HT-29 (cell line): ENCODE data around the gene POU2AF1. TPM values are rescaled to one million over a fixed set of nuclear protein-coding genes. Genes with fewer than 3 reads are reported as not detected.

ENCODE experiments used
- DNase-seq: peaks from one replicate; pipeline ENCODE4 v3.0.0-alpha.2; 2015; ENCODE audit warnings: low spot score
- total RNA-seq: library from RNA; depleted of rRNA; stranded (reverse); fragments of >200 nt; shearing (Covaris generic); gene quantifications from 2 replicates; pipeline ENCODE4 v1.2.3, GENCODE V29; 2014

POU2AF1 gene
- total RNA-seq, 1 experiment from 2014 or later: 4.0 TPM

DNA sequence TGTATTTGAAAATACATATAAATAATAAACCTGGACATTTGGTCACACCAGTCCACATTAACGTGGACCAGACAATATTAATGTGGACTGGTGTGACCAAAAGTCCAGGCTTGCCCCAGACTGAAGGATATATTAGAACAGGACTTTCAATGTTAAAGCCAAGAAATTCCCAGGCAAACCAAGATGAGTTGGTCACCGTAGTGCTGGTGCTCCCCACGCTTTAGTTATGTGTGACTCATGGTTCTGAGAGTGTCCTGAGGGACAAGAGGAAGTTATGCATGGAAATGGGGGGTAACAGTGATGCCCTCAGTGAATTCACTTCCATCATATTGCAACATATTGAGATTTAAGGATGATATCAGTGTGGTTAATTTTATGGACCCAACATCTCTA lies 31.4 kb downstream of the POU2AF1 start:
- no peak for DNase-seq

DNA sequence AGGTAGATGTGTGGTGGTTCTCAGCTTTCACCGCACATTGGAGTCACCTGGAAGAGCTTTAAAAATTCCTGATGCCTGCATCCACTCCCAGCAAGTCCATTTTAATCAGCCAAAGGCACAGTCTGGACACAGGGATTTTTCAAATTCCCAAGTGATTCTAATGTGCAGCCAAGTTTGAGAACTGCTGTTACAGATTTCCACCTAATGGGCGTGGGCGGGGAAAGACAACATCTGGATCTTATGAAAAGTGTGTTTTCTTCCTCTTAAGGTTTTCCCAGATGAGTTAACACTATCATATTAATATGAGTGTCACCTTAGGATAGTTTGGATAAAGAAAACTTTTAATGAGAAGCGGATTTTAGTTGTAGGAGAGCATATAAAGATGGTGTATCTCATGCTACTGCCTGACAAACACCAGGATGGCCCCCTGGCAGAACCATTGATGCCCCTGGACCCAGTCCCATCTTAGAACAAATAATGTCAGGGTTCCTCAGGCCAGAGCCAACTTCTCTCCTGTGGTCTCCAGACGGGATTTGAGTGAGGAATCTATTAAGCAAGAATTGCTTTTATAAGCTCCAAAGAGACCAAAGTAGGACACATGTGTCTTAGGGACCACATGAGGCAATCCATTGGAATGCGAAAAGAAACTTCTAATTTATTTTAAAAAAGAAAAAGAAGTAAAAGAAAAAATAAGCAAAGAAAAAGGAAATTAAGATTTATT lies 31.9 kb downstream of the POU2AF1 start:
- no peak for DNase-seq

DNA sequence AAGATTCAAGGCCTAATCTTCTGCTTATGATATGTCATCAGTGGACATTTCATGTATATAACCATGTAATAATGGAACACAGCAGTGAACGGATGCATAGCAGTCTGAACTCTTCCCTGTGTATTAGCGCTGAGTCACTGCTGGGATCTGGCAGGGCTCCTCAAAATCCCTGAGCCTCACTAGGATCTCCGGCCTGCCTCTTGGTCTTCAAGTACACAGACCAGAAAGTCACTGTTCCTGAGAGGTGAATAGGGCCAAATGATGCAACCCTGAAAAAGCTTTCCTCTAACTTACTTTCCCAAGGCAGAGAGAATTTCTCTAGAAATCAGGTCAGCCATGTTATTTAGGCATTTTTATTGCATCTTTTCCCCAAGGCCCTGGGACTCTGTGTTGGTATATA lies 35.0 kb downstream of the POU2AF1 start:
- DNase-seq: no peak

DNA sequence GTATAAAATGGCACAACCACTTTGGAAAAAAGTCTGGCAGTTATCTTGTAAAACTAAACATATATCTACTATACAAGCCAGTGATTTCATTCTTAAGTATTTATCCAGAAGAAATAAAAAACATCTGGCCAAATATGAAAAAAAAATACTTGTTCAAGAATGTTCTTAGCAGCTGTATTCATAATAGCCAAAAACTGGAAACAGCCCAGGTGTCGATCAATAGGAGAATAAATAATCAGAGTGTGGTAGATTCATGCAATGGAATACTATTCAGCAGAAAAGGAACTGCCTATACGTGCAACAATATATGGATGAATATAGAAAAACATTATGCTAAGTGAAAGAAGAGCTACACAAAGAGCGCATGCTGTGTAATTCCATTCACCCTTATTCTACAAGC lies 36.7 kb downstream of the POU2AF1 start:
- no peak for DNase-seq

DNA sequence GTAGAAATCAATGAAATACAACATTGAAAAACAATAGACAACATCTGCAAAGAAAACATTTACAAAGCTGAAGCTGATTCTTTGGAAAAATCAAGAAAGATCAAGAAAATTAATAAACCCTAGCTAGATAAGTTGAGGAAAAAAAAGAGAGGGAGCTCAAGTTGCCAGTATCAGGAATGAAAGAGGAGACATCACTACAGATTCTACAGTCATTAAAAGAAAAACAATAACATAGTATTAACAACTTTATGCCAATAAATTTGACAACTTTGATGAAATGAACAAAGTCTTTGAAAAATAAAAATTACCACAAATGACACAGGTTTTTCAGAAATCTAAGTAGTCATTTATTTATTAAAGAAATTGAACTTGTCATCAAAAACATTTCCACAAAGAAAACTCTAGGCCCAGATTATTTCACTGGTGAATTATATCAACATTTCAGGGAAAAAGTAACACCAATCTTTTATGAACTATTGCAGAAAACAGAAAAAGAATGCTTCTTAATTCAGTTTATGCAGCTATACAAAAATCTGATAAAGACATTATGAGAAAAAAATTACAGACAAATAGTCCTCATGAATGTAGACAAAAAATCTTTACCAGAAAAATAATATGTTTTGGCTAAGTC lies 39.2 kb downstream of the POU2AF1 start:
- DNase-seq: no peak

GRCh38 chr11:111336582-111337256 lies 42.4 kb downstream of the POU2AF1 start:
- DNase-seq: no peak

- no peak for DNase-seq
Observed at GRCh38 chr11:111336062-111336461, 43.0 kb downstream of the POU2AF1 start.

DNA sequence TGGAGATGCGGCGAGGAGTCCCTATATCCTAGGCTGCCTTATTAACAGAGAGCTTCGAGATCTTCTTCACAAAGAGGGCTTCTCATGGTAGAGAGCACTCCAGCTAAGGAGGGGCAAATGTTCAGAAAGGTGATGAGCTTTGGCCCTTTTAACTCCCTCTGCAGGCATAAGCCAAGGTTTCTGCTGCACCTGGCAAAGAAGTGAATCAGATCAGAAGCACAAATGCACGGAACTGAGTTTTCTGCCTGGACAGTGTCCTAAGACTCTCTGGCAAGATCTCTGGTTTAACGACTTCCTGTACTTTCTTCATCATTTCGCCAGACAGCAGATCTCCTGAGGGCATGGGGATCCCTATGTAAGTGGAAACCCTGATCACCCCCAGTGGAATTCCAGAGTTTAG lies 43.5 kb downstream of the POU2AF1 start:
- peak; percentile 67 for DNase-seq

- DNase-seq: peak; percentile 96
Observed at GRCh38 chr11:111334532-111335502, 44.3 kb downstream of the POU2AF1 start.

GRCh38 chr11:111331711-111332479 lies 47.2 kb downstream of the POU2AF1 start:
- DNase-seq: peak; percentile 64

DNA sequence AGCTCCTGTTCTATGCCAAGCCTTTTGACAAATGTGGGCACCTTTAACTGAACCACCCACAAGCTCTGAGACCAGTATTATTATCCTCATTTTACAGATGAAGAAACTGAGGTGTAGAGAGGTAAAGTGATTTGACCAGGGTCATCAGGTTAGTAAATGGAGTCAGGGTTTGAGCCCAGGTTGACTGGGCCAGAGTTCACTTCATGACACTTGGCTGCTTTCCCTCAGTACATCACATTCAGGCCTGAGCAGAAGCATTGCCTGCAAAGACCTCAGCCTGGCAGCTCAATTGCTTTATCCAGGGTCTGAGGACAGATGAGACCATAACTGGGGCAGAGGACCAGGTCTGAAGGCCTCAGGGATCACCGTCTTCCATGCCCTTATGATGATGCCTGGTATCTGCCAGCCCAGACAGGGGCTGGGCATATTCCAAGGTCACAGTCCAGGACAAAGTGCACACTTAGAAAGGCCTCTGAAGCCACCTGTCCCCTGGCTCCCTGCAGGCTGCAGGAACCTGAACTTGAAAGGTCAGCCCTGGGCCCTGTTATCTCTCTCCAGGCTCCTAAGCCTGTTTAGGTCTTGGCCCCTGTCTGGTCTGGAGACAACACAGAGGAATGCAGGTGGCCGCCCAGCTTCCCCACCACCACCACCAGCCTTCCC lies 48.7 kb downstream of the POU2AF1 start:
- DNase-seq: no peak

DNA sequence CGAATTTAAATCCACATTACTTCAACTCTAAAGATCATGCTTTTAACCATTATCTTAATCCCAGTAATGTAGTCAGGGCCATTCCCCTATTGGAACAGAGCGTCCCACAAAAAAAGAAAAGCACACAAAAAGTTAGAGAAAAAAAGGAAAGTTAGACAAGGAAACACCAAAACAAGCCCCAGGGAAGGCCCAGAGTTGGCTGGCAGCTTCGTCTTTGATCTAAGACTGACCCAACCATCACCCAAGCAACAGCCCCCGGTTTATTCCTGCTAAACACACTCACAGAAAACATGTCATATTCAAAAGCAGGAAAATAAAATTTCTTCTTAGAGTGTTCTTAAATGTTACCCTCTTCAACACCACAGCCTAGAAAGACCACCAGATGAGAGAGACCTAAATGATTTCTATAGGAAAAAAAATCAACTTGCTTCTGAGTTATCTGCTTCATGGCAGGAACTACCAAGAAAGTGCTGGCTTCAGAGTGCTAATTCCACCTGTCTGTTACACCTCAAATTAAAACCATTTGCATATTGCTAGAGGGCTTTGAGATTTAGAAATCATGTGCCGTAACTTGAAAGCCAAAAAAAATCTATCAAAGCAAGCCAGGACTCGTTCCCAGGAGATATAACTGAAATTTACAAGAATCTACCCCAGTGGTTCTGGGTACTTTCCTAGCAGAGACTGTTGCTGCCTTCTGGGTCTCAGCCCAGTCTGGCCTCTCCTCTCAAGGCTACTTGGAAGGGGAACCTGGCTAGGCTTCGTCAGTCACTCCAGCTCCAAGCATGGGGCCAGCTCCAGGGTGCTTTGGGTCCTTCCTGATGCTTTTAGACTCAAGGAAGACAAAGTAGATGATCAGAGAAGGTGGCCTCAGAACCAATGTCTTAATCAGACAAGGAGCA lies 49.5 kb downstream of the POU2AF1 start:
- DNase-seq: no peak

DNA sequence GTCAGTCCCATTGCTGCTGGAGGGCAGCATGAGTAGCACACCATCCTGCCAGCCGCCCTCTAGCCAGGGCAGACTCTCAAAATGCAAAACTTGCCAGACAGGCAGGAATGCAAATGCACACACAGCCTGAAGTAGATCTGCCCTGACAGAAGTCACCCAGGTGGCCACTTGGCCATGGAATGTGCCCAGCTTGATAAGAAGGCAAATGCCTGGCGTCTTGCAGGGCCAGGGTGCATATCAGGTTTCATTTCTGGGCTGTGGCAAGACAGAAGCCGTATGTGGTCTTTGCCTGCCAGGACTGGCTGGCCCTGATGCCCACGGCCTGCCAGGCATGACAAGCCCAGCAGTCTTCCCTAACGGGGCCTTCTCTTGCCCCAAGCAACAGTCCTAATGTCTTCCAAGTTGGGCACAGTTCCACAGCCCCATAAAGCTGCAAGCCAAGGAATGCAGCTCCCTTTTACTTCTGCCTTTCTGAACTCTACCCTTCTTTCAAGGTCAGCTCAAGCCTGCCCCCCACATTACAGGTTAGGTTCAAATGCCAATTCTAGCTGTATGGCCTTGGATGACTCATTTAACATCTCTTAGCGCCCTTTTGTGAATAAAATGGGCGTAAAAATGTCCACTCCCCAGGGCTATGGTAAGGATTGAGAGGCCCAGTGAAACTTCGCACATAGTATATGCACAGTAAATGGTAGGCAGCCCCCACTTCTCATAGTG lies 51.0 kb downstream of the POU2AF1 start:
- peak; percentile 75 for DNase-seq

- DNase-seq: no peak
Observed at GRCh38 chr11:111326824-111327223, 52.3 kb downstream of the POU2AF1 start.

- no peak for DNase-seq
Observed at GRCh38 chr11:111325259-111325658, 53.8 kb downstream of the POU2AF1 start.

GRCh38 chr11:111324277-111324720 lies 54.8 kb downstream of the POU2AF1 start:
- no peak for DNase-seq

GRCh38 chr11:111322534-111322933 lies 56.5 kb downstream of the POU2AF1 start:
- no peak for DNase-seq

DNA sequence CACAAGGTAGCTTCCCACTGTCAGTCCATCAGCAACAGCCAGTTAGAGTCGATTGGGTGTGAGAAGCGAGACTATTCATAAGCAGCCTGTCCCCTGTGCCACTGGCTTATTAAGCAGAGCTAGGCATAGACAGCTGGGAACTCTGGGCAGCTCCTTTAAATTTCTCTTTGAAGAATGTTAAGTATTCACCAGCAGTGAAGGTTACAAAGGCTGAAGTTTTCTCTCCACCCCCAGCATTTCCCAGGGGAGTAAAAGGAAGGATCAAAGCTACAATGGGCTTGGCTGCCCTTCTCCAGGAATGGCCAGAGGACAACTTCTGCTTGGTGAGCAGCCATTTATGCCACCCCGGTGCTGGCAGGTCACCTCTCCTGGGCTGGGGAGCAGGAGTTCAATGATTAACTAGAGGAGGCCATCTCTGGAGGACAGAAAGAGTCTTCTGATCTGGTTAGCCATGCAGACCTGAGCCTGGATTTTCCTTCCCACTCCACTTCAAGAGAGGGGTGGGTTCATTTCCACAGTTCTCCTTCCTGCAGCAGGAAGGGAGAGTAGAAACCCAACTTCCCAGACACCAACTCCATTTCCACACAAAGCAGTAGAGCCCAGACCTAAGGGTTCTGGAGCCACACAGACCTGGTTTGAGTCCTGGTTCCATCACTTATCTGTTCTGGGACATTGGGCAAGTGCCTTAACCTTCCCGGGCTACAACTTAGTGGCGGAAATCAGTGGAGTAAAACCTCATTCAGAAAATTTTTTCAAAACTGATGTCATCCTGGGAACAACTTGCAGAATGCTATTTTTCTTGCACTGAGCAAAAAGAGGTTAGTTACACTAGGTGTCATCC lies 58.1 kb downstream of the POU2AF1 start:
- no peak for DNase-seq
